HG02571 (cell line): ENCODE results near the gene PARP9.
"Not testable (repeated sequence)": the region's sequence is repeated elsewhere in the genome, so short reads cannot be mapped to it uniquely, and the experiment has no call there.

Experiments
- ATAC-seq: cut with Tn5 transposase; IDR thresholded peaks from one replicate; pipeline ENCODE4 v1.9.1; 2021; ENCODE audit warnings: mild to moderate bottlenecking, moderate library complexity; ENCODE audit not compliant: unreplicated experiment

PARP9 gene

GRCh38 chr3:122523317-122523716 lies 40.8 kb downstream of the PARP9 start:
- no peak for ATAC-seq

GRCh38 chr3:122520861-122521260 lies 43.2 kb downstream of the PARP9 start:
- no peak for ATAC-seq

- ATAC-seq = no peak
These were observed 44.4 kb downstream of the PARP9 start for GRCh38 chr3:122519693-122520092.

- no peak for ATAC-seq
These were observed 47.2 kb downstream of the PARP9 start for GRCh38 chr3:122516846-122517360.

- no peak for ATAC-seq
These were observed 48.2 kb downstream of the PARP9 start for GRCh38 chr3:122515870-122516269.

- no peak for ATAC-seq
These were observed 49.1 kb downstream of the PARP9 start for GRCh38 chr3:122515020-122515468.

GRCh38 chr3:122514123-122515019 lies 49.7 kb downstream of the PARP9 start, which contains the start of gene KPNA1:
TSS of gene KPNA1 (minus strand) at chr3:122514939. CDS start at chr3:122496565, 18,374 bp downstream.
- peak; percentile 85 for ATAC-seq

GRCh38 chr3:122513386-122514122 lies 50.5 kb downstream of the PARP9 start:
- ATAC-seq = no peak

GRCh38 chr3:122512284-122512683 lies 51.8 kb downstream of the PARP9 start:
- ATAC-seq = no peak

GRCh38 chr3:122510878-122511535 lies 53.1 kb downstream of the PARP9 start:
- ATAC-seq = no peak

- ATAC-seq = not testable (repeated sequence)
These were observed 55.2 kb downstream of the PARP9 start for GRCh38 chr3:122508944-122509343.

GRCh38 chr3:122508135-122508914 lies 55.8 kb downstream of the PARP9 start:
- no peak for ATAC-seq

GRCh38 chr3:122506450-122506849 lies 57.6 kb downstream of the PARP9 start:
- ATAC-seq = no peak

- no peak for ATAC-seq
These were observed 58.4 kb downstream of the PARP9 start for GRCh38 chr3:122505676-122506075.

GRCh38 chr3:122502941-122503340 lies 61.2 kb downstream of the PARP9 start:
- no peak for ATAC-seq

- no peak for ATAC-seq
These were observed 62.0 kb downstream of the PARP9 start for GRCh38 chr3:122502139-122502538.

- ATAC-seq = not testable (repeated sequence)
These were observed 63.1 kb downstream of the PARP9 start for GRCh38 chr3:122500964-122501363.

- no peak for ATAC-seq
These were observed 65.9 kb downstream of the PARP9 start for GRCh38 chr3:122498152-122498551.

- peak; percentile 90 for ATAC-seq
These were observed 66.7 kb downstream of the PARP9 start for GRCh38 chr3:122497425-122497824.

- ATAC-seq = no peak
These were observed 67.6 kb downstream of the PARP9 start for GRCh38 chr3:122496508-122496907.
